ENCODE results near the gene VPS45.
A peak's percentile ranks its signal among the peaks of the same experiment; 100 is the strongest.

Gene VPS45

GRCh38 chr1:150073516-150073915 is 5.9 kb downstream of the VPS45 start:
- no peak for DNase-seq (ENCODE audit: low read depth in 2 of 2)

- DNase-seq (ENCODE audit: low read depth in 2 of 2), result no peak
Observed at GRCh38 chr1:150076066-150076465, 8.5 kb downstream of the VPS45 start.

GRCh38 chr1:150076985-150077384 is 9.4 kb downstream of the VPS45 start:
- no peak for DNase-seq (ENCODE audit: low read depth in 2 of 2)

GRCh38 chr1:150080784-150081183 is 13.2 kb downstream of the VPS45 start:
- no peak for DNase-seq (ENCODE audit: low read depth in 2 of 2)

- DNase-seq (ENCODE audit: low read depth in 2 of 2), result no peak
Observed at GRCh38 chr1:150082494-150082893, 14.9 kb downstream of the VPS45 start.

GRCh38 chr1:150083907-150084306 is 16.3 kb downstream of the VPS45 start:
- DNase-seq (ENCODE audit: low read depth in 2 of 2), result no peak

- DNase-seq (ENCODE audit: low read depth in 2 of 2), result no peak
Observed at GRCh38 chr1:150085406-150085805, 17.8 kb downstream of the VPS45 start.

GRCh38 chr1:150087415-150087814 is 19.8 kb downstream of the VPS45 start:
- no peak for DNase-seq (ENCODE audit: low read depth in 2 of 2)

- DNase-seq (ENCODE audit: low read depth in 2 of 2), result no peak
Observed at GRCh38 chr1:150089846-150090520, 22.4 kb downstream of the VPS45 start.

- DNase-seq (ENCODE audit: low read depth in 2 of 2), result no peak
Observed at GRCh38 chr1:150092180-150092791, 24.7 kb downstream of the VPS45 start.

- no peak for DNase-seq (ENCODE audit: low read depth in 2 of 2)
Observed at GRCh38 chr1:150093805-150094204, 26.2 kb downstream of the VPS45 start.

- no peak for DNase-seq (ENCODE audit: low read depth in 2 of 2)
Observed at GRCh38 chr1:150094734-150095265, 27.2 kb downstream of the VPS45 start.

GRCh38 chr1:150102986-150103385 is 35.4 kb downstream of the VPS45 start:
- DNase-seq (ENCODE audit: low read depth in 2 of 2), result no peak

GRCh38 chr1:150106341-150106740 is 38.8 kb downstream of the VPS45 start:
- no peak for DNase-seq (ENCODE audit: low read depth in 2 of 2)

- DNase-seq (ENCODE audit: low read depth in 2 of 2), result no peak
Observed at GRCh38 chr1:150109586-150109985, 42.0 kb downstream of the VPS45 start.

GRCh38 chr1:150110116-150110515 is 42.5 kb downstream of the VPS45 start:
- DNase-seq (ENCODE audit: low read depth in 2 of 2), result no peak

- no peak for DNase-seq (ENCODE audit: low read depth in 2 of 2)
Observed at GRCh38 chr1:150111670-150112069, 44.1 kb downstream of the VPS45 start.

GRCh38 chr1:150115121-150115520 is 47.5 kb downstream of the VPS45 start:
- no peak for DNase-seq (ENCODE audit: low read depth in 2 of 2)

- no peak for DNase-seq (ENCODE audit: low read depth in 2 of 2)
Observed at GRCh38 chr1:150118716-150119115, 51.1 kb downstream of the VPS45 start.

- no peak for DNase-seq (ENCODE audit: low read depth in 2 of 2)
Observed at GRCh38 chr1:150121236-150121862, 53.8 kb downstream of the VPS45 start.

- DNase-seq (ENCODE audit: low read depth in 2 of 2), result no peak
Observed at GRCh38 chr1:150126811-150127210, 59.2 kb downstream of the VPS45 start.

GRCh38 chr1:150127464-150127863 is 59.9 kb downstream of the VPS45 start:
- DNase-seq (ENCODE audit: low read depth in 2 of 2), result no peak

GRCh38 chr1:150127868-150128267 is 60.3 kb downstream of the VPS45 start:
- DNase-seq (ENCODE audit: low read depth in 2 of 2), result peak in 1 of 2 donors; percentile 26

Data from stimulated activated CD4-positive, alpha-beta T cell treated with anti-CD3 and anti-CD28 coated beads, Interleukin-1b, Interleukin-23, amount 100 ng/mL, for 4 hours (primary cell).